ENCODE data around the gene DISC1.
A peak's percentile ranks its signal among the peaks of the same experiment; 100 is the strongest.

Gene DISC1

DNA sequence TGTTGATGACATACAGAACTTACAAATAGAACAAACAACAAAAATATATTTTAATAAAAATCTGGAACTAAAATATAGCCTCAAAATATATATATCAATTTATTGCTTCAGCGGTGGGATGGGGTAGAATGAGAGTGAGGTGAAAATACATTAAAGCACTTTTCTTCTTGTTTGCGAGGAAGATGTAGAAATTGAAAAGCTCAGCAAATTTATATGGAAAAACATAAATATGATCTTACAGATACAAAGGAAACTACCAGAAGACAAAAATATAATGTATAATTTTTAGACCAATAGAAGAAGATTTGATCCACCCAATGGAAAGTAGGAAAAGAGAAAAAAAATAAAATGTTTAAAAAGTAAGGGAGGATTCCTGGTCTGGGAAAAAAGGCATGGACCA is 372.2 kb downstream of the DISC1 start:
- DNase-seq (ENCODE audit: low read depth), result no peak

- DNase-seq (ENCODE audit: low read depth), result no peak
These were observed 378.7 kb downstream of the DISC1 start for GRCh38 chr1:232005300-232005699.

DNA sequence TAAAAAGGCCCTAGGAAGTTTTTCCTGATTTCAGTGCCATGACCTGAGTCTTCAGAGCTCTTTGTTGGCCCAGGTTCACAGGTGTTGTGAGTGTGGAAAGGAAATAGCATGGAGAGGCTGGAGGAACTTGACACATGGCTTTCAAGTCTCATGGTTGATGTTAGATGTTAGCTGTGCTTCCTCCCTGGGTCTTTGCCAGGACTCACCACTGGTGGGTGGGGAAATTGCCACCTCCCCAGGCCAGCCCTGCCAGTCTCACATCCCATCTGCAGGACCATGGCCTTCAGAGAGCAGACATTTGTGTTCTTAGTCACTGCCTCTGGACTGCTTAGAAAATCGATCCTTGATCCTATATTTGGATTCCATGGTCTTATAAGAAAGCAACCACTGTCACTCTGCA is 383.2 kb downstream of the DISC1 start:
- no peak for DNase-seq (ENCODE audit: low read depth)

DNA sequence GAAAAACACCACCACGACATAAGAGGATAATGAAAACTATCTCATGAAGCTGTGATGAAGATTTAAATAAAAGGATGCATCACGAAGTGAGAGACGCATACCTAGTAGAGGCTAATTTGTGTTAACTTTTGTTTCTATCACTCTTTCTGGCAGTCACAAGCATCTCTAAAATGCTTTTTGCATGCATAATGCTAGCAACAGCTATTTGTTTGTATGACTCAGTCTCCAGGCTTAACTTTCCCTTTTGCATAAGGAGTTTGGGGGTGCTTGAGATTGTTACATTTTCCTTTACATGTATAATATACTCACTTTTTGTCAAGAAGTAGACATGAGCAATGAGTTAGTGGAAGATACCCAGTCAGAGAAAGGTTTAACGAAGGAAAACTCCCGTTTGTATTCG is 385.4 kb downstream of the DISC1 start:
- DNase-seq (ENCODE audit: low read depth), result peak; percentile 8

DNA sequence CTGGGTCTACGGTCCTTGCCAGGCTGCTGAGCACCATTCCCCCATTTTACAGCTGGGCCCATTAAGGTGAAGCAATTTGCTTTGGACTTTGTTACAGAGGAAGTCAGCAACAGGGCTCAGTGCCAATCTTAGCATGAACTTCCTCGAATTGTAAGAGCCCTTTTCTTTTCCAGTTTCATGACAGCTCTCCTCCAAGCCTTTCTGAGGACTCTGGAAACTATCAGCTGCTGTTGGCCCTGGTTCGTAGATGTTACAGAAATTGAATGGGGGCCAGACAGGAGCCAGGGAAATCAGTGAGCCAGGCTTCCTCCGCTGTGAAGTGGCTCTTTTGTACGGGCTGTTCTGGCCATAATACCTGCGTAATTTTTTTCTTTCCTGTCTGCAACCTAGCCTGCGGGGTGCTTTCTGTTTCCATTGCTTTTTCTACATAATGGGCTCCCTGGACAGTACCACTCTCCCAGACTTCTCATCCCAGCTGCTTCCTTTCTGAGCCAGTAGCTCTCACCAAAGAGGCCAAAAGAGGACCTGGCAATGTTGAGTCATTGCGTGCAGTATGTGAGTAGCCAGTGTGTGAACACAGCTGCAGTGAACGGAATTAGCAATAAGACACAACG is 386.3 kb downstream of the DISC1 start:
- DNase-seq (ENCODE audit: low read depth), result peak; percentile 5

DNA sequence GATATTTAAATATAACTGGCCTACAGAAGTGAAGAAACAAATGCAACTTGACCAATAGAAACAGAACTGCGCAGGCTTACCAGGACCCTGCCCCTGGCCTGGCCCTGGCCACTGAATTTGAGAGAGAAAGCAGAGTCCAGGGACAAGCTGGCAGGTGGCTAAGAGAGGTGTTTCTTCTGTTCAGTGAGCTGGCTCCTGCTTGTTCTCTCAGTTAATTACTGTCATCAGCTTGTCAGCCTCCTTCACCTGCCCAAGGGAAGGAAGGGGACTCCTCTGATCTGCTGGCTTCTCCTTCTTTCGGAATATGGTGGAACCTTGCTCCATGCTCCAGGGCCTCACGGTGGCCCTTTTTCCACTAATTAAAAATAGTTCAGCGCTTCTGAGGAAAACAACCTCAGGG is 388.4 kb downstream of the DISC1 start:
- DNase-seq (ENCODE audit: low read depth), result no peak

DNA sequence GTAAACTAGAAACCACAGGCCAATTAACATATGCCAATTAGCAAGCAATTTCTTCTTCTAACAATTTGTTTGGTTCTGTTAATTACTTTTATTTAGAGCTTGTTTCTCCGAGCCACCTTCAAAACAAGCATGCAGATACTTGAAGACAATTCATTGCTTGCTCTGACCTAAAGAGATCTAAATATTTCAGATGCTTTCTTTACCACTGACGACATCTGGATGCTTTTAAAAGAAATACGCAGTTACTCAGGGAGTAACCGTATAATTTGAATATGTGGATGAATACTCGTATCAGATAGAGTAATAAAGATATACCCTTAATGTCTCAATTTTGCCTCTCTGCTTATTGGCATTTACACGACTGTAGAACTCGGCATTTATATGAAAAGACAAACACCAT is 390.0 kb downstream of the DISC1 start:
- DNase-seq (ENCODE audit: low read depth), result no peak

DNA sequence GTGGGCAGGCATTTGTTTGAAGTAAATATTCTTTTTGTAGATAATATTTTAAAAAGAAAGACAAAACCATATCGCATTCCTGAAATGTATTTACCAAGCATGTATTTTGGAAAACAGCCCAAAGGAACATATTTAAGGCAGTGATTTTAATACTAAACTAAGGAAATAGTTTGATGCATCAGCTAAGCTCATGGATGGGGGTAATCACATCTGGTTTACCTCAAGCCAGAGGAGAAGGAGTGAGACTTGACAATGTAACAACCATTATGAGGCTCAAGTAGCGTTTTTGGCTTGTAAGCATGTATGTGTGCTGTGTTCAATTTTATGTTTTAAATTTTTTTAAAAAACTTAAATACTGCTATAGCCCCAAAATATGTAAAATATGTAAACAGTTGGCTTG is 390.5 kb downstream of the DISC1 start:
- no peak for DNase-seq (ENCODE audit: low read depth)

GRCh38 chr1:232017759-232018158 is 391.2 kb downstream of the DISC1 start:
- no peak for DNase-seq (ENCODE audit: low read depth)

GRCh38 chr1:232018231-232019025 is 391.8 kb downstream of the DISC1 start:
- no peak for DNase-seq (ENCODE audit: low read depth)

DNA sequence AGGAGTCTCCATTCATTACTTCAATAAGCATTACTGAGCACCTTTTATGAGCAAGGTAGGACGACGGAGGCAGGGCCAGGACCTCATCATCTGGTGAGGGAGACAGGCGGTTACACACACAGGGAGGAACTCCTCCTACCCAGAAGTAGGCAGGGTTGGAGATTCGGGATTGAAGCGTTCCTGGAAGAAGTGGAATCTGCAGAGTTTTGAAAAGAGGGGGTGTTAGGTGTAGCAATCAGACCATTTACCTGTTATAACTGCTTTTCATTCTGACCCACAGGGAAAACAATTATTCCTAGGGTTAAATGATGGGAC is 392.4 kb downstream of the DISC1 start:
- DNase-seq (ENCODE audit: low read depth), result no peak

DNA sequence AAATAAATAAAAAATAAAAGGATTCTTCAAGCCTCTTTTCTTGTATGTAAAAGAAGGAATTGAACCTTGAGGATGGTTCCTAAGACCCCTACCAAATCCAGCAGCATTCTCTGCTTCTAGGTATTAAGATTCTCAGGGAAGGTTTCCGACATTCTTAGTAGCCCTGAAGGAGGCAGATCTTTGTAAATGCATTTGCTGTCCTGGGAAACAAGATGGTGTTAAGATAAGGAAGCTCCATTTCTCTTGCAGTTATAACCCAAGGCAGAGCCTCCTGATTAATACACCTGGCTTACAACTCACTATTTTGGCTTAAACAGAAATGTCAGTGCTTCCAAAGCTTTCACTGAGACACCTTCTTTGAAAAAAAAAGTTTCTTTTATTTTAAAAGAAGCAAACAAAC is 393.8 kb downstream of the DISC1 start:
- no peak for DNase-seq (ENCODE audit: low read depth)

DNA sequence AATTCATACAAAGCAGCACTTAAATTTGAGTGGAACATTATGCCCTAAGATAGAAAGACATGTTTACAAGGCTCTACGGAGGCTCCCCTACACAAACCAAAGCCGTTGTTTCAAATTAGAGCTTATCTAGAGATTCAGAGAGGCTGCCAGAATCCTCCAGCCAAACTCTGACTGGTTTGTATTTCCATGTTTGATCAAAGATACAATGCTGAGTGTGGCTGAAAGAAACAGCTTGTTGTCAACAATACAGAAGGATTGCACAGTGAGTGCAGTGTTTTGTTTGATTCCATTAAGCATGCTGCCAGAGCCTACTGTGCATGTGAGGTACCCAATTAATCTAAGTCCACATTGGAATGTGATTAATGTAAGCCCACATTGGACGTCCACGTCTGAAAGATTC is 402.7 kb downstream of the DISC1 start:
- DNase-seq (ENCODE audit: low read depth), result no peak

DNA sequence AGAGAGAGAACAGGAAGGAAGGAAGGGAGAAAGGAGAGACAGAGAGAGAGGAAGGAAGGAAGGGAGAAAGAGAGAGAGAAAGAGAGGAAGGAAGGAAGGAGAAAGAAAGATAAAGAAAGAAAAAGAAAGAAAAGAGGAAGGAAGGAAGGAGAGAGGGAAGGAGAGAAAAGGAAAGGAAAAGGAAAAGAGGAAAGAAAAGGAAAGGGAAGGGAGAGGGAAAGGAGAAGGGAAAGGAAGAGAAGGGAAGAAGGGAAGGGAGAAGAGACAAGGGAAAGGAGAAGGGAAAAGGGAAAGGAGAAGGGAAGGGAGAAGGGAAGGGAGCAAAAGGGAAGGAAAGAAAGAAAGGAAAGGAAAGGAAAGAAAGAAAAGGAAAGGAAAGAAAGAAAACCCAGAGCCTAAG is 404.6 kb downstream of the DISC1 start:
- no peak for DNase-seq (ENCODE audit: low read depth)

GRCh38 chr1:232033285-232033684 is 406.7 kb downstream of the DISC1 start:
- DNase-seq (ENCODE audit: low read depth), result no peak

DNA sequence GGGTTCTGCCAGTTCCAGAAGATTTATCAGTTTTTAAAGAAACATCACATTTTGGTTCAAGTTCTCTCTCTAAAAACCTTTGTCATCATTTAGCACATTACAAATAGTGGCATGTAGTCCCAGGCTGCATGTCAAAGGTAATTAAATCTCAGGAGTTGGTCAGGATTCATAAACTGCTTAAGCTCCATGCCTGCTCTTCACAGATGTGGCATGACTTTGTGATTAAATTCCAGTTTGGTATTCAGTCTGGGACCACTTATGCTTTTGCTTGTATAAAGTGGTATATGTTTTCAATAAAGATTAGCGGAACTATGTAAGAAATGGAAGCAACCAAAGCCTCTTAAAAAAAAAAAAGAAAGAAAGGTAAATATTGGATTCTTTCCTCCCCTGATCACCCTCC is 408.0 kb downstream of the DISC1 start:
- DNase-seq (ENCODE audit: low read depth), result no peak

DNA sequence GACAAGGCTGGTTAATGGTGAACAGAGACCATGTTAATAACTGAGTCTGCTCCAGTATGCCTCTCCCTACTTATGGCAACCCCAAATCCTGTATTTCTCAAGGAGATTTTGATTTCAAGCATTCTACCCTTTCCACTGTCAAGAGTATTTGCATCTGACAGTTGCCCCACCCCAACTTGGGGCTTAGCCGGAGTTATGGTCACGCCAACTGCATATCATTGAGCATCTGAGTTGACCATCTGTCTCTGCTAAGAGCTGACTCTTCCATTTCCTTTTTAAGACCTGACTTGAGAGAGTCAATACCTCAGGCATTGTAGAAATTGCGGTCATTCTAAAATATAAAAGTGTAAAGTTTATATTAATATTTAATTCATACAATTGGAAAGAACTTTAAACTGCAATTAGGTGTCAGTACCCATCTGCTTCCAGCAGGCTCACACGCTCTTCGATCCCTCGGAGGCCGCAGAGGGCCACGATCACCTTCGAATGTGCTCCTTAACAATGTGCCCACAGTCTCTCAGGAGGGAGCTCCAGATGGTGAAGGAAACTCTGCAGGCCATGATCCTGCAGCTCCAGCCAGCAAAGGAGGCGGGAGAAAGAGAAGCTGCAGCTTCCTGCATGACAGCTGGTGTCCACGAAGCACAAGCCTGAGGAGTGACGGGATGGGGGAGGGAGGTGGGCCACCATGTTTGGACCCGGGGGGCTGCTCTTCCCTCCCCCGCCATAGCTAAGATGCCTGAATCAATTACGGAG is 409.8 kb downstream of the DISC1 start:
- no peak for DNase-seq (ENCODE audit: low read depth)

GRCh38 chr1:232037774-232038388 is 411.3 kb downstream of the DISC1 start:
- no peak for DNase-seq (ENCODE audit: low read depth)

- peak; percentile 34 for DNase-seq (ENCODE audit: low read depth)
These were observed 412.4 kb downstream of the DISC1 start for GRCh38 chr1:232038706-232039677.

GRCh38 chr1:232040260-232040659 is 413.7 kb downstream of the DISC1 start:
- no peak for DNase-seq (ENCODE audit: low read depth)

DNA sequence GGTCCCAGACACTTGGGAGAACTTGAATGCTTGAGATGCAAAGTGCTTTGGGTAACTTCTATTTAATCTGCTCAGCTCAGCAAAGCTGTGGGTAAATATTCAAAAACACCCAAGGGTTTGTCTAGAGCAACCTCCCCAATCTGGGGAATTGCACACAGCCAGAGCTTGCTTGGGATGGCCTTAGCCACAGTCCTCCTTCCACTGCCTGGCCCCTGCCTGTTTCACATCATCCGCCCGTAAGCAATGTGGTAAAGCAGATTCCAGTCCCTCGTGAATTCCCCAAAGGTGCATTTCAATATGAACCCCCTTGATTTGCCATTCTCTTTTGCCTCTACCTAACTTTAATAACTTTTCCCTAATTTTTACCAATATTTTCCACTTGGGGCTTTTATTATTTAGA is 418.1 kb downstream of the DISC1 start:
- DNase-seq (ENCODE audit: low read depth), result no peak
